HepG2 (cell line): ENCODE data around the gene EIF6. TPM values are rescaled to one million over a fixed set of nuclear protein-coding genes. Genes with fewer than 3 reads are reported as not detected.
A peak's percentile ranks its signal among the peaks of the same experiment; 100 is the strongest.

Source experiments
- ARHGAP35 ChIP-seq: sonication (generic); formaldehyde crosslinking; IDR thresholded peaks from 2 replicates; pipeline ENCODE4 v1.9.0; 2022; ENCODE audit warnings: mild to moderate bottlenecking, inconsistent platforms, moderate library complexity, missing genetic modification reagents, borderline replicate concordance
- CAMTA2 ChIP-seq: sonication (generic); formaldehyde crosslinking; IDR thresholded peaks from 2 replicates; pipeline ENCODE4 v1.4.0; 2020; ENCODE audit warnings: mild to moderate bottlenecking, missing genetic modification reagents, borderline replicate concordance
- CEBPG ChIP-seq: IDR thresholded peaks from 2 replicates; pipeline ENCODE4 v1.6.1; 2016
- KDM2A ChIP-seq: sonication (generic); formaldehyde crosslinking; IDR thresholded peaks from 2 replicates; pipeline ENCODE4 v1.4.0; 2020; ENCODE audit warnings: low read depth, missing genetic modification reagents, borderline replicate concordance
- KLF15 ChIP-seq: sonication (generic); formaldehyde crosslinking; IDR thresholded peaks from 2 replicates; pipeline ENCODE4 v1.8.1; 2023; ENCODE audit warnings: borderline replicate concordance, mild to moderate bottlenecking, inconsistent platforms, missing genetic modification reagents, mixed read lengths
- MIER2 ChIP-seq: IDR thresholded peaks from 2 replicates; pipeline ENCODE4 v1.6.1; 2016; ENCODE audit warnings: missing biosample characterization, missing genetic modification reagents
- NR2F6 ChIP-seq, 2 experiments: IDR thresholded peaks; 2 replicates each; pipeline ENCODE4 v1.6.1; 2016; ENCODE audit warnings: antibody characterized with exemption in 1 of 2, mild to moderate bottlenecking in 1 of 2
- SP1 ChIP-seq, 2 experiments: fragments of 450-650 bp in 1 of 2; sonication (generic) in 1 of 2; formaldehyde crosslinking in 1 of 2; IDR thresholded peaks; 2 replicates each; pipeline versions ENCODE4 v1.4.0 to v1.6.1; 2016 to 2020; ENCODE audit warnings: missing genetic modification reagents in 1 of 2
- TBX2 ChIP-seq: sonication (generic); formaldehyde crosslinking; IDR thresholded peaks from 2 replicates; pipeline ENCODE4 v1.5.0; 2020; ENCODE audit warnings: missing genetic modification reagents, mild to moderate bottlenecking, borderline replicate concordance
- ZBTB43 ChIP-seq: sonication (generic); formaldehyde crosslinking; conservative IDR thresholded peaks from 2 replicates; pipeline ENCODE4 v1.4.0; 2020; ENCODE audit warnings: missing genetic modification reagents
- ZNF382 ChIP-seq: sonication (generic); formaldehyde crosslinking; IDR thresholded peaks from 2 replicates; pipeline ENCODE4 v1.5.0; 2020; ENCODE audit warnings: missing genetic modification reagents, mild to moderate bottlenecking, borderline replicate concordance
- ZNF574 ChIP-seq: sonication (generic); formaldehyde crosslinking; IDR thresholded peaks from 2 replicates; pipeline ENCODE4 v1.4.0; 2020; ENCODE audit warnings: missing genetic modification reagents
- ZNF609 ChIP-seq: sonication (generic); formaldehyde crosslinking; IDR thresholded peaks from 2 replicates; pipeline ENCODE4 v1.4.0; 2020; ENCODE audit warnings: mild to moderate bottlenecking, missing genetic modification reagents, borderline replicate concordance
- ZNF75D ChIP-seq: sonication (generic); formaldehyde crosslinking; IDR thresholded peaks from 2 replicates; pipeline ENCODE4 v1.8.1; 2023; ENCODE audit warnings: missing genetic modification reagents, mild to moderate bottlenecking, borderline replicate concordance
- ZNF770 ChIP-seq: sonication (generic); formaldehyde crosslinking; IDR thresholded peaks from 2 replicates; pipeline ENCODE4 v1.5.0; 2020; ENCODE audit warnings: mild to moderate bottlenecking, missing genetic modification reagents
- ZNF780A ChIP-seq: sonication (generic); formaldehyde crosslinking; IDR thresholded peaks from 2 replicates; pipeline ENCODE4 v1.8.0; 2022; ENCODE audit warnings: mild to moderate bottlenecking, missing genetic modification reagents, moderate library complexity
- polyA plus RNA-seq, 8 experiments: library from polyadenylated mRNA; depleted of rRNA in 3 of 8; stranded (reverse) in 7 of 8; unstranded in 1 of 8; fragments of >200 nt; fragmentation: Illumina TruSeq in 4 of 8; extraction: Trizol in 4 of 8; gene quantifications; 2 replicates each; pipeline versions ENCODE4 v1.2.1 to v1.2.3, GENCODE V29; 2011 to 2016; ENCODE audit warnings: low read depth in 4 of 8, missing spikeins in 1 of 8, mixed read lengths in 1 of 8; ENCODE audit not compliant: insufficient read depth in 1 of 8
- total RNA-seq, 5 experiments: library from RNA; depleted of rRNA; stranded (reverse); fragments of >200 nt; fragmentation: Illumina TruSeq; extraction: Trizol; gene quantifications; 2 replicates each; pipeline ENCODE4 v1.2.3, GENCODE V29; 2016; ENCODE audit warnings: low read depth in 1 of 5

The EIF6 gene
- total and polyA plus RNA-seq, 2 of the 13 experiments (the other 11 are each of a cell fraction or from before 2014, with no cell fraction given): 462 to 466 TPM

GRCh38 chr20:35305682-35306556 is 21.3 kb upstream of the EIF6 start (continued):
- TF ChIP-seq ZNF574 (CRISPR knock-in tag) (peak; percentile 51; the same call in 1 of the 2 replicates), MIER2 (CRISPR knock-in tag) (0 out of 2 replicates have a peak, but pooled peaks have one; percentile 57), ZNF609 (CRISPR knock-in tag) (peak; percentile 33; the same call in 1 of the 2 replicates), ARHGAP35 (CRISPR knock-in tag) (no peak), SP1 (IDR thresholded peaks at IDR 0.05) (no peak), SP1 (CRISPR knock-in tag; IDR thresholded peaks at IDR 0.05) (peak; percentile 45; the same call in 1 of the 2 replicates), TBX2 (peak; percentile 84), NR2F6 (IDR thresholded peaks at IDR 0.05) (peak; percentile 74), NR2F6 (CRISPR knock-in tag; IDR thresholded peaks at IDR 0.05) (peak; percentile 84; the same call in 1 of the 2 replicates), CEBPG (CRISPR knock-in tag) (0 out of 2 replicates have a peak, but pooled peaks have one; percentile 25), KLF15 (CRISPR knock-in tag) (no peak), ZNF382 (CRISPR knock-in tag) (no peak), ZNF770 (CRISPR knock-in tag) (no peak), CAMTA2 (CRISPR knock-in tag) (no peak), ZNF75D (CRISPR knock-in tag) (no peak), ZBTB43 (CRISPR knock-in tag) (peak; percentile 46; the same call in 1 of the 2 replicates), ZNF780A (CRISPR knock-in tag) (no peak), KDM2A (CRISPR knock-in tag) (peak; percentile 84)
